Measurements from ENCODE around the gene PLEKHA5. TPM values are rescaled to one million over a fixed set of nuclear protein-coding genes. Genes with fewer than 3 reads are reported as not detected.
A peak's percentile ranks its signal among the peaks of the same experiment; 100 is the strongest.
"Not testable (repeated sequence)": the region's sequence is repeated elsewhere in the genome, so short reads cannot be mapped to it uniquely, and the experiment has no call there.

The PLEKHA5 gene
- total RNA-seq, 1 donor = 40.7 TPM

DNA sequence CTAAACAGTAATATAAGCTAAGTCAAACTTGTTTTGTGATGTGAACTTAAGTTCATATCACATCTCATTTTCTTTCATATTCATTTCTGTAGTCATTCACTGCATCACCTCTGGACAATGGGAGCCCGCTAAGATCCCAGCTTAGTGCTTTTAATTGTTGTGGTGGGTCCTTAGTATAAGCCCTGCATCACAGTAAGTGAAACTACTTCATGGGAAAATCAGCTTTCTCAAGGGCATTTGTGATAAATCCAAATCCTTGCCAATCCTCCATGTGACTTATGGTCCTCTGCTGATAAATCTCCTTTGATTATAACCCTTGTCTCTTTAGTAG is 98.3 kb downstream of the PLEKHA5 start:
- no peak for DNase-seq (ENCODE audit: low read depth)
- H3K4me3 ChIP-seq (ENCODE audit: low read depth, low read length) = no peak overlapping the region
- TF ChIP-seq, protein P1, sequence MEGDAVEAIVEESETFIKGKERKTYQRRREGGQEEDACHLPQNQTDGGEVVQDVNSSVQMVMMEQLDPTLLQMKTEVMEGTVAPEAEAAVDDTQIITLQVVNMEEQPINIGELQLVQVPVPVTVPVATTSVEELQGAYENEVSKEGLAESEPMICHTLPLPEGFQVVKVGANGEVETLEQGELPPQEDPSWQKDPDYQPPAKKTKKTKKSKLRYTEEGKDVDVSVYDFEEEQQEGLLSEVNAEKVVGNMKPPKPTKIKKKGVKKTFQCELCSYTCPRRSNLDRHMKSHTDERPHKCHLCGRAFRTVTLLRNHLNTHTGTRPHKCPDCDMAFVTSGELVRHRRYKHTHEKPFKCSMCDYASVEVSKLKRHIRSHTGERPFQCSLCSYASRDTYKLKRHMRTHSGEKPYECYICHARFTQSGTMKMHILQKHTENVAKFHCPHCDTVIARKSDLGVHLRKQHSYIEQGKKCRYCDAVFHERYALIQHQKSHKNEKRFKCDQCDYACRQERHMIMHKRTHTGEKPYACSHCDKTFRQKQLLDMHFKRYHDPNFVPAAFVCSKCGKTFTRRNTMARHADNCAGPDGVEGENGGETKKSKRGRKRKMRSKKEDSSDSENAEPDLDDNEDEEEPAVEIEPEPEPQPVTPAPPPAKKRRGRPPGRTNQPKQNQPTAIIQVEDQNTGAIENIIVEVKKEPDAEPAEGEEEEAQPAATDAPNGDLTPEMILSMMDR (IDR thresholded peaks at IDR 0.05; ENCODE audit: insufficient read depth, low read length) = no peak

DNA sequence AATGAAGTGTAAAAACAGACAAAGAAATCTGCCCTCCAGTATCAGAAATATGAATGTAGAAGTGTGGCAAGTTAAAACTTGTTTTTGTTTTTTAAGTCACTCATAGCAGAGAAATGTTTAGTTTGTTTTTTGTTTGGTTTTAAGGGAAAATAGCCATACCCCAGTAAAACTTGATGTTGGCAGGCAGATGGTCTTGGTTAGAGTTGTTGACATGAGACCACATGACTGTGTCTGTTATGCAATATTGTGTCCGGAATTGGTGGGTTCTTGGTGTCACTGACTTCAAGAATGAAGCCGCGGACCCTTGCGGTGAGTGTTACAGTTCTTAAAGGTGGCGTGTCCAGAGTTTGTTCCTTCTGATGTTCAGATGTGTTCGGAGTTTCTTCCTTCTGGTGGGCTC is 99.5 kb downstream of the PLEKHA5 start:
- DNase-seq (ENCODE audit: low read depth); H3K4me3 ChIP-seq (ENCODE audit: low read depth, low read length): not testable (repeated sequence)

DNA sequence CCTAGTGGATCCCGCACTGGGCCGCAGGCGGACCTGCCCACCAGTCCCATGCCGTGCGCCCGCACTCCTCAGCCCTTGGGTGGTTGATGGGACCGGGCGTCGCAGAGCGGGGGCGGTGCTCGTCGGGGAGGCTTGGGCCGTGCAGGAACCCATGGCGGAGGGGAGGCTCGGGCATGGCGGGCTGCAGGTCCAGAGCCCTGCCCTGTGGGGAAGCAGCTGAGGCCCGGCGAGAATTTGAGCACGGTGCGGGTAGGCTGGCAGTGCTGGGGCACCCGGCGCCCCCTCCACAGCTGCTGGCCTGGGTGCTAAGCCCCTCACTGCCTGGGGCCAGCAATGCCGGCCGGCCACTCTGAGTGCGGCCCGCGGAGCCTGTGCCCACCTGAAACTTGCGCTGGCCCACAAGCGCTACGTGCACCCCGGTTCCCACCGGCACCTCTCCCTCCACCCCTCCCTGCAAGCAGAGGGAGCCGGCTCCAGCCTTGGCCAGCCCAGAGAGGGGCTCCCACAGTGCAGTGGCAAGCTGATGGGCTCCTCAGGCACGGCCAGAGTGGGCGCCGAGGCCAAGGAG is 100.8 kb downstream of the PLEKHA5 start:
- no peak overlapping the region for H3K4me3 ChIP-seq (ENCODE audit: low read depth, low read length)
- TF ChIP-seq, protein P1 (IDR thresholded peaks at IDR 0.05; ENCODE audit: insufficient read depth, low read length) = no peak
- DNase-seq (ENCODE audit: low read depth) = no peak

DNA sequence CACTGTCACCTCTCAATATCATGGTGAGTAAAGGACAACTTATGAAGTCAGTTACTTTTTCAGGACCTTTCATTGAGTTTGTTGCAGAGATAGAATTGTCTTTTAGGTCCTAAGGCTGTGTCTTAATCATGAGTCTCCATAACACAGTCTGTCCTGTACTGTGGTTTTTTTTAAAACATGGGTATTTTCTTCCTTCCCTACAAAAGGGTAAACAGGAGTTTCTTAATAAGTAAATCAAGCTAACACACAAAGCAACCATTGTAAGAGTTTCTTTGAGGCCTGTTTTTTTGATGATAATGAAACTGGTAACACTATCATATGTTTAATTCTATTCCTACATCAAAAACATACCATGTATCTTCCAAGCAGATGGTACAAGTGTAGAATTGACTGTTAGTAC is 101.4 kb downstream of the PLEKHA5 start:
- no peak for DNase-seq (ENCODE audit: low read depth)
- no peak overlapping the region for H3K4me3 ChIP-seq (ENCODE audit: low read depth, low read length)
- TF ChIP-seq, protein P1 (IDR thresholded peaks at IDR 0.05; ENCODE audit: insufficient read depth, low read length) = no peak

DNA sequence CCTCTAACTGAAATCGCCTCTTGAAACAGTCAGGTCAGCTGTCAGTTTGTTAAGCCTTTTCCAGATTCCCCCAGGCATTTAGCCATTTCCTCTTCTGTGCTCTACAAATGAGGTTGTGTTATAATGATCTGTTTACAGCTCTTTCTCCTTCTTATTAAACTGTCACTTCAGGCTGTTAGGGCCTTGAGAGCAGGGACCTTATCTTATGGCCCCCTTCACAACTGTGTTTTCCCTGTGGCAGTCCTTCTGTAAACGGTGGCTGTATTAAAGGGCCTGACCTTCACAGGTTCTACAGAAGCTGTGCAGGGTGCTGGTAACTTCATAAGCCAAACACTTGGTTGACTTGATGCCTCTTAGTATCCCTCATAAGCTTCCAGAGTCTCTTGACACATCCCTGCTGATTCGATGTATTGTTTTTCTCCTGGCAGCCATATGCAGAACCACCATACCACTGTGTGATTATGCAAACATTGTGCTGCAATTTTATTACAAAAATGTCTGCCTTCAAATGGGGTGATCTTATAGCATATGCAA is 104.7 kb downstream of the PLEKHA5 start:
- peak; percentile 55 for DNase-seq (ENCODE audit: low read depth)
- TF ChIP-seq, protein P1 (IDR thresholded peaks at IDR 0.05; ENCODE audit: insufficient read depth, low read length) = no peak
- H3K4me3 ChIP-seq (ENCODE audit: low read depth, low read length) = no peak overlapping the region

DNA sequence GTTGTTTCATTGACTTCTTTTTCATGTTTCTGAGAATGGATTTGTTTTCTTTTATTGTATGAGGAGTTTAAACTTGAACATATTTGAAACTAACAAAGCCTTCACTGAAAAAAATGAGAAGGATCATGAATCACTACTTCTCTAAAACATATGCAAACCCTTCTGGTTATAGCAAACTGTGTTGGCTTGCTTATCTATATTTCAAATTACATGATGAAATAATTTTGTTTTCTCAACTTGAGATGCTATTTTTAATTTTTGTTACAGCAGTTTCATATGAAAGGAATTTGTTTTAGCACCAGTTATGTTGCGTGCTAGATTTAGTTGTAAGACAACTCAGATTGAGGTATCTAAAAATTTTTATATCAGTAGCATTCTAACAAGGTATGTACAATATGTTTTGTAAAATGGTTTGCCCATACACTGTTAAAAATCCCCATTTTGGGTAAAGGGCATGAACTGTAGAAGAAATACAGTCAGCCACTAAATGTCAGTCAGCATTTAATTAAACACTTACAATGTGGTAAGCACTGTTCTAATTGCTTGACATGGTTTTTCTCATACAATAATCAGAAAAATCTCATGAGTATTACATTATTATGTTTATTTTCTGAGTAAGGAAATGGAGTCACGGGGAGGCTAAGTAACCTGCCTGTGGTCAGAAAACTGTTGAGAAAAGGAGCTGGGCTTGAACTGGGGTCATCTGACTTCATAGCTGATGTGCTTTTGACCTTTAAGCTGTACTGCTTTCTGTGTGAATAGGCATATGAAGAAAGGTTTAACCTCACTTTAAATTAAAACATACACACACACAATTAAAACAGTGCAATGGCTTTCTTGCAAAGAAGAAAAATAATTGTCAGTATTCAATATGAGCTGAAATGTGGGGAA is 105.7 kb downstream of the PLEKHA5 start:
- TF ChIP-seq, protein P1 (IDR thresholded peaks at IDR 0.05; ENCODE audit: insufficient read depth, low read length) = no peak
- DNase-seq (ENCODE audit: low read depth) = peak; percentile 86
- no peak overlapping the region for H3K4me3 ChIP-seq (ENCODE audit: low read depth, low read length)

DNA sequence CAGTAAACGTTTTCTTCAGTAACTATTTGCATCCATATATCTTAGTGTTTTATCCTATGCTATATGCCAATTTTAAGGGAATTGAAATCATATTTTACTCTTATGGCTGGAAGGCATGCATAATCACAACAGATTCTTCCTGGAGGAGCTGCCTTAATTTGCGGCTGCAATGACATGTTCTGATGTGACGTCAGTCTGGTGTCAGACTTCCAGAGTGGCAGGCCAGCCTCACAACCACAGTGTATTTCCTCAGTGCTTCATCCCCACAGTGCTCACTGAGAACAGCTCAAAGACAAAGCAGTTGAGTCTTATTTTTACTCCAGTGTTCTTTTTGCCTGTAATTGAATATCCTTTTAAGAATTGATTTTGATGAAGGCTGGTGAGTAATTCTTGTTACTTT is 107.1 kb downstream of the PLEKHA5 start:
- TF ChIP-seq, protein P1 (IDR thresholded peaks at IDR 0.05; ENCODE audit: insufficient read depth, low read length) = no peak
- no peak overlapping the region for H3K4me3 ChIP-seq (ENCODE audit: low read depth, low read length)
- DNase-seq (ENCODE audit: low read depth) = peak; percentile 67

All from fibroblast of the aortic adventitia (primary cell).